SK-N-SH (cell line): Measurements from ENCODE around the gene ATP6V0C.

Source experiments
- CTCF ChIP-seq: fragments of 200-600 bp; sonication (generic); IDR thresholded peaks from 2 replicates; pipeline ENCODE4 v1.6.1; 2017; ENCODE audit warnings: antibody characterized with exemption, mild to moderate bottlenecking, moderate library complexity
- MAX ChIP-seq: IDR thresholded peaks from 2 replicates; pipeline ENCODE4 v1.4.0; 2012; ENCODE audit warnings: low read depth
- MXI1 ChIP-seq: IDR thresholded peaks from 2 replicates; pipeline ENCODE4 v1.6.1; 2012; ENCODE audit warnings: mild to moderate bottlenecking, low read depth, low read length, improper control_type of control experiment
- POLR2AphosphoS5 ChIP-seq: IDR thresholded peaks from 2 replicates; pipeline ENCODE4 v1.6.1; 2012; ENCODE audit warnings: low read depth, low read length
- TCF12 ChIP-seq: IDR thresholded peaks from 2 replicates; pipeline ENCODE4 v1.4.0; 2012
- YY1 ChIP-seq: IDR thresholded peaks from 2 replicates; pipeline ENCODE4 v1.4.0; 2012; ENCODE audit warnings: low read depth, mild to moderate bottlenecking

GRCh38 chr16:2497695-2498484, 15.9 kb upstream of the ATP6V0C start:
- TF ChIP-seq CTCF (no peak), MAX (no peak), MXI1 (no peak), TCF12 (no peak), POLR2AphosphoS5 (no peak), YY1 (no peak)
